WTC11 (cell line): ENCODE results near the gene NAALAD2. TPM values are rescaled to one million over a fixed set of nuclear protein-coding genes. Genes with fewer than 3 reads are reported as not detected.
A peak's percentile ranks its signal among the peaks of the same experiment; 100 is the strongest.

ENCODE experiments used
- ATAC-seq: fragments of 200-7000 bp; cut with Tn5 transposase; 2 replicates; pipeline ENCODE4 v1.10.0; 2021; ENCODE audit warnings: mild to moderate bottlenecking, moderate library complexity
- CTCF ChIA-PET: fragments of 300-600 bp; sonication (Branson Sonifier 250); formaldehyde crosslinking; loops from one replicate; lab custom pipeline; 2021; ENCODE audit warnings: antibody characterized with exemption; lab: Charles Lee
- POLR2A ChIA-PET: fragments of 350-600 bp; sonication (Branson Sonifier 250); formaldehyde crosslinking; loops from one replicate; lab custom pipeline; 2021; ENCODE audit warnings: antibody characterized with exemption; lab: Charles Lee
- DNase-seq: peaks from one replicate; pipeline ENCODE4 v3.0.0; 2021; ENCODE audit warnings: low spot score
- H3K27ac Mint-ChIP-seq: 2 replicates; pipeline ENCODE4 v1.8.0; 2021; ENCODE audit warnings: mixed read lengths
- H3K27me3 Mint-ChIP-seq: 2 replicates; pipeline ENCODE4 v1.8.0; 2021; ENCODE audit warnings: low read depth, mild to moderate bottlenecking, moderate library complexity, mixed read lengths
- H3K36me3 Mint-ChIP-seq: 2 replicates; pipeline ENCODE4 v1.8.0; 2021; ENCODE audit warnings: mixed read lengths
- H3K4me1 Mint-ChIP-seq: 2 replicates; pipeline ENCODE4 v1.8.0; 2022; ENCODE audit warnings: mixed read lengths
- H3K4me3 Mint-ChIP-seq: 2 replicates; pipeline ENCODE4 v1.8.0; 2021; ENCODE audit warnings: mild to moderate bottlenecking, moderate library complexity, mixed read lengths
- H3K9me3 Mint-ChIP-seq: 2 replicates; pipeline ENCODE4 v1.8.0; 2021; ENCODE audit warnings: mixed read lengths
- CREM ChIP-seq: sonication (generic); formaldehyde crosslinking; IDR thresholded peaks from 2 replicates; pipeline ENCODE4 v1.8.1; 2022; ENCODE audit warnings: mild to moderate bottlenecking, missing genetic modification reagents, moderate library complexity
- ESRRA ChIP-seq: sonication (generic); formaldehyde crosslinking; IDR thresholded peaks from 2 replicates; pipeline ENCODE4 v1.8.1; 2022; ENCODE audit warnings: mild to moderate bottlenecking, missing genetic modification reagents, borderline replicate concordance
- FOXJ3 ChIP-seq: sonication (generic); formaldehyde crosslinking; IDR thresholded peaks from 2 replicates; pipeline ENCODE4 v1.9.0; 2021; ENCODE audit warnings: missing genetic modification reagents, mild to moderate bottlenecking, borderline replicate concordance
- KAT7 ChIP-seq: sonication (generic); formaldehyde crosslinking; IDR thresholded peaks from 2 replicates; pipeline ENCODE4 v1.8.1; 2023; ENCODE audit warnings: missing genetic modification reagents, mild to moderate bottlenecking, borderline replicate concordance
- MXD4 ChIP-seq: fragments of 250-450 bp; sonication (Bioruptor Pico); IDR thresholded peaks from 2 replicates; pipeline ENCODE4 v1.8.0; 2021; ENCODE audit warnings: mild to moderate bottlenecking, moderate library complexity, borderline replicate concordance
- MYBL2 ChIP-seq: sonication (generic); formaldehyde crosslinking; IDR thresholded peaks from 2 replicates; pipeline ENCODE4 v1.8.1; 2023; ENCODE audit warnings: mild to moderate bottlenecking, moderate library complexity, missing genetic modification reagents
- NFATC4 ChIP-seq: fragments of 250-450 bp; sonication (Bioruptor Pico); IDR thresholded peaks from 2 replicates; pipeline ENCODE4 v1.9.0; 2021; ENCODE audit warnings: mild to moderate bottlenecking
- NR2C2 ChIP-seq: sonication (generic); formaldehyde crosslinking; IDR thresholded peaks from 2 replicates; pipeline ENCODE4 v1.8.0; 2022; ENCODE audit warnings: mild to moderate bottlenecking, missing genetic modification reagents
- NR3C1 ChIP-seq: sonication (generic); formaldehyde crosslinking; conservative IDR thresholded peaks from 2 replicates; pipeline ENCODE4 v1.8.1; 2023; ENCODE audit warnings: low read depth, mild to moderate bottlenecking, missing genetic modification reagents
- ZBTB21 ChIP-seq: sonication (generic); formaldehyde crosslinking; IDR thresholded peaks from 2 replicates; pipeline ENCODE4 v1.8.1; 2023; ENCODE audit warnings: mild to moderate bottlenecking, missing genetic modification reagents, borderline replicate concordance
- ZNF121 ChIP-seq: sonication (generic); formaldehyde crosslinking; IDR thresholded peaks from 2 replicates; pipeline ENCODE4 v1.8.0; 2023; ENCODE audit warnings: missing genetic modification reagents
- total RNA-seq: library from RNA; stranded (reverse); gene quantifications from 3 replicates; pipeline ENCODE4 v1.2.3, GENCODE V29; 2021
- TF ChIP-seq, protein P1 (sequence below): fragments of 250-450 bp; sonication (Bioruptor Pico); IDR thresholded peaks from 2 replicates; pipeline ENCODE4 v1.9.0; 2021; ENCODE audit warnings: mild to moderate bottlenecking, borderline replicate concordance
- TF ChIP-seq, protein P2 (sequence below): sonication (generic); formaldehyde crosslinking; IDR thresholded peaks from 2 replicates; pipeline ENCODE4 v1.8.1; 2022; ENCODE audit warnings: low read depth, missing genetic modification reagents, borderline replicate concordance
- TF ChIP-seq, protein P3 (sequence below): sonication (generic); formaldehyde crosslinking; IDR thresholded peaks from 2 replicates; pipeline ENCODE4 v1.8.0; 2022; ENCODE audit warnings: mild to moderate bottlenecking, missing genetic modification reagents
- TF ChIP-seq, protein P4 (sequence below): sonication (generic); formaldehyde crosslinking; IDR thresholded peaks from 2 replicates; pipeline ENCODE4 v1.8.1; 2023; ENCODE audit warnings: mild to moderate bottlenecking, missing genetic modification reagents, moderate library complexity

NAALAD2 gene
- total RNA-seq, 1 experiment from 2014 or later: 3.7 TPM

DNA sequence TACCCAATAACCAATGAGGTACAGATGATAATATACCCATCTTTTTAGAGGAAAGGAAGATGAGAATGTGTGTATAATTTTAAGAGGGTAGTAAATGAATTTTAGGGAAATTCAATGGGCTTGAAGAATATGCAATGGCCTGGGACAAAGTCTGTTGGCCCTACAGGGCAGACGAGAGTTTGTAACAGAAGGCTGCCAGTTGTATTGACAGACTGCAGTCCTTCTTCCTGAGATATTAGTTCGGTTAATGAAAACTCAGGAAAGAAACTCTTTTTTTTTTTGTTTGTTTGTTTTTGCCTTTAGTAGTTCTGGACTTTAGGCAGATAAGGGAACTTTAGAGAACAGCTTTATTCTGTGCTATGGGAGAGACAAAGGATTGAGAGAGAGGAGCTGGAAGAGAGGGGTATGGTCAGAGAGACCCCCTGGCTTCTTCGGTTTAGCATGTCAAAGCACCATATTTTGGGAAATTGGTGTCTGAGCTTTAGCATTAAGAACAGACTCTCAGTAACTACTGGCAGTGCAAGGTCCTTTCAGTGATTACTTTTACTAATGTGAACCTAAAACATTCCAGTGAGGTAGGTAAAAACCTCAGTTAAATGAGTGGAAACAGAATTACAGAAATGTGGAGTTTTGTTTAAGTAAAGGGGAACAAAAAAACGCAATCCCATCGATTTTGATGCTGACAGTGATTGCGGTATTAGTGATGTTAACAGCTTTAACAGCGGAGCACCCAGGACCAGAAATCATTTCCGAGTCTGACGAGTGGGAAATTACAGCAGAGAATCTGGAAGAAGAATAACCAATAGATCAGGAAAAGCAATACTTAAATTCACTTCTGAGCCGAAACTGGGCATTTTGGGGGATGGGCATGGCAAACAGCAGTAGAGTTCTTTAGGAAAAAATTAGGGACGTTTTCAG lies 644 bp upstream of the NAALAD2 start (continued):
- no peak for TF ChIP-seq FOXJ3 (CRISPR knock-in tag)
- TF ChIP-seq CREM (CRISPR knock-in tag): no peak
- no peak for TF ChIP-seq MYBL2 (CRISPR knock-in tag)
- TF ChIP-seq, protein P1, sequence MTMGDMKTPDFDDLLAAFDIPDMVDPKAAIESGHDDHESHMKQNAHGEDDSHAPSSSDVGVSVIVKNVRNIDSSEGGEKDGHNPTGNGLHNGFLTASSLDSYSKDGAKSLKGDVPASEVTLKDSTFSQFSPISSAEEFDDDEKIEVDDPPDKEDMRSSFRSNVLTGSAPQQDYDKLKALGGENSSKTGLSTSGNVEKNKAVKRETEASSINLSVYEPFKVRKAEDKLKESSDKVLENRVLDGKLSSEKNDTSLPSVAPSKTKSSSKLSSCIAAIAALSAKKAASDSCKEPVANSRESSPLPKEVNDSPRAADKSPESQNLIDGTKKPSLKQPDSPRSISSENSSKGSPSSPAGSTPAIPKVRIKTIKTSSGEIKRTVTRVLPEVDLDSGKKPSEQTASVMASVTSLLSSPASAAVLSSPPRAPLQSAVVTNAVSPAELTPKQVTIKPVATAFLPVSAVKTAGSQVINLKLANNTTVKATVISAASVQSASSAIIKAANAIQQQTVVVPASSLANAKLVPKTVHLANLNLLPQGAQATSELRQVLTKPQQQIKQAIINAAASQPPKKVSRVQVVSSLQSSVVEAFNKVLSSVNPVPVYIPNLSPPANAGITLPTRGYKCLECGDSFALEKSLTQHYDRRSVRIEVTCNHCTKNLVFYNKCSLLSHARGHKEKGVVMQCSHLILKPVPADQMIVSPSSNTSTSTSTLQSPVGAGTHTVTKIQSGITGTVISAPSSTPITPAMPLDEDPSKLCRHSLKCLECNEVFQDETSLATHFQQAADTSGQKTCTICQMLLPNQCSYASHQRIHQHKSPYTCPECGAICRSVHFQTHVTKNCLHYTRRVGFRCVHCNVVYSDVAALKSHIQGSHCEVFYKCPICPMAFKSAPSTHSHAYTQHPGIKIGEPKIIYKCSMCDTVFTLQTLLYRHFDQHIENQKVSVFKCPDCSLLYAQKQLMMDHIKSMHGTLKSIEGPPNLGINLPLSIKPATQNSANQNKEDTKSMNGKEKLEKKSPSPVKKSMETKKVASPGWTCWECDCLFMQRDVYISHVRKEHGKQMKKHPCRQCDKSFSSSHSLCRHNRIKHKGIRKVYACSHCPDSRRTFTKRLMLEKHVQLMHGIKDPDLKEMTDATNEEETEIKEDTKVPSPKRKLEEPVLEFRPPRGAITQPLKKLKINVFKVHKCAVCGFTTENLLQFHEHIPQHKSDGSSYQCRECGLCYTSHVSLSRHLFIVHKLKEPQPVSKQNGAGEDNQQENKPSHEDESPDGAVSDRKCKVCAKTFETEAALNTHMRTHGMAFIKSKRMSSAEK (CRISPR knock-in tag): no peak
- TF ChIP-seq NR2C2: no peak

DNA sequence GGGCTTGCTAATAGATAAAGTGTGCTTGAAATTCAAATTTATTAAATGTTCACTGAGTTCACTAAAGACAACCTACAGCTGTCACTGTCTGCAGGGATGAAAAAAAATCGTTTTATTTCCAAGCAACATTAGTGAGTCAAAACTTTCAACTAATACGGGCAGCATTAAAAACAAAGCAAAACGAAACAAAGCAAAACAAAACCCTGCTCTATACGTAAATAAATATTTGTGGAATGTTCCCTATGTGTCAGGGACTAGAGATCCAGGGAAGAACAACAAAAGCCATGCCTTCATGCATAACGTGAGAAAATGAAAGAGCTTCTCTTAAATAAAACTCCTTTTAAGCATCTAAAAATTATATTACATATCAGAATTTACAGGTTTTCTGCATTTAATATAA lies 553 bp downstream of the NAALAD2 start:
- no peaks in the 10 kb centered on the region for H3K36me3 Mint-ChIP-seq
- DNase-seq: no peak
- H3K27ac Mint-ChIP-seq: peak overlapping the region; percentile 30; the same call in 1 of the 2 replicates
- no peaks in the 10 kb centered on the region for H3K9me3 Mint-ChIP-seq
- POLR2A ChIA-PET: no interaction called here
- no peak for ATAC-seq
- peak overlapping the region; percentile 79 for H3K4me3 Mint-ChIP-seq
- TF ChIP-seq, protein P2, sequence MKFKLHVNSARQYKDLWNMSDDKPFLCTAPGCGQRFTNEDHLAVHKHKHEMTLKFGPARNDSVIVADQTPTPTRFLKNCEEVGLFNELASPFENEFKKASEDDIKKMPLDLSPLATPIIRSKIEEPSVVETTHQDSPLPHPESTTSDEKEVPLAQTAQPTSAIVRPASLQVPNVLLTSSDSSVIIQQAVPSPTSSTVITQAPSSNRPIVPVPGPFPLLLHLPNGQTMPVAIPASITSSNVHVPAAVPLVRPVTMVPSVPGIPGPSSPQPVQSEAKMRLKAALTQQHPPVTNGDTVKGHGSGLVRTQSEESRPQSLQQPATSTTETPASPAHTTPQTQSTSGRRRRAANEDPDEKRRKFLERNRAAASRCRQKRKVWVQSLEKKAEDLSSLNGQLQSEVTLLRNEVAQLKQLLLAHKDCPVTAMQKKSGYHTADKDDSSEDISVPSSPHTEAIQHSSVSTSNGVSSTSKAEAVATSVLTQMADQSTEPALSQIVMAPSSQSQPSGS (CRISPR knock-in tag): no peak
- TF ChIP-seq ZNF121 (CRISPR knock-in tag) (no peak), NR3C1 (CRISPR knock-in tag) (no peak), ZBTB21 (CRISPR knock-in tag) (no peak), NFATC4 (CRISPR knock-in tag) (no peak), MXD4 (CRISPR knock-in tag) (no peak), ESRRA (CRISPR knock-in tag) (no peak), KAT7 (CRISPR knock-in tag) (no peak), FOXJ3 (CRISPR knock-in tag) (no peak)
- TF ChIP-seq, protein P3, sequence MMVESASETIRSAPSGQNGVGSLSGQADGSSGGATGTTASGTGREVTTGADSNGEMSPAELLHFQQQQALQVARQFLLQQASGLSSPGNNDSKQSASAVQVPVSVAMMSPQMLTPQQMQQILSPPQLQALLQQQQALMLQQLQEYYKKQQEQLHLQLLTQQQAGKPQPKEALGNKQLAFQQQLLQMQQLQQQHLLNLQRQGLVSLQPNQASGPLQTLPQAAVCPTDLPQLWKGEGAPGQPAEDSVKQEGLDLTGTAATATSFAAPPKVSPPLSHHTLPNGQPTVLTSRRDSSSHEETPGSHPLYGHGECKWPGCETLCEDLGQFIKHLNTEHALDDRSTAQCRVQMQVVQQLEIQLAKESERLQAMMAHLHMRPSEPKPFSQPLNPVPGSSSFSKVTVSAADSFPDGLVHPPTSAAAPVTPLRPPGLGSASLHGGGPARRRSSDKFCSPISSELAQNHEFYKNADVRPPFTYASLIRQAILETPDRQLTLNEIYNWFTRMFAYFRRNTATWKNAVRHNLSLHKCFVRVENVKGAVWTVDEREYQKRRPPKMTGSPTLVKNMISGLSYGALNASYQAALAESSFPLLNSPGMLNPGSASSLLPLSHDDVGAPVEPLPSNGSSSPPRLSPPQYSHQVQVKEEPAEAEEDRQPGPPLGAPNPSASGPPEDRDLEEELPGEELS: no peak
- TF ChIP-seq, protein P4, sequence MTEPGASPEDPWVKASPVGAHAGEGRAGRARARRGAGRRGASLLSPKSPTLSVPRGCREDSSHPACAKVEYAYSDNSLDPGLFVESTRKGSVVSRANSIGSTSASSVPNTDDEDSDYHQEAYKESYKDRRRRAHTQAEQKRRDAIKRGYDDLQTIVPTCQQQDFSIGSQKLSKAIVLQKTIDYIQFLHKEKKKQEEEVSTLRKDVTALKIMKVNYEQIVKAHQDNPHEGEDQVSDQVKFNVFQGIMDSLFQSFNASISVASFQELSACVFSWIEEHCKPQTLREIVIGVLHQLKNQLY (CRISPR knock-in tag): no peak
- CTCF ChIA-PET: interaction anchor here (0.5 kb wide), 1 partner anchor 12 kb away, joined by 3 read pairs; no protein-coding TSS in a partner anchor
- H3K27me3 Mint-ChIP-seq: peaks cover 4% of the 10 kb centered on the region; the same call in 1 of the 2 replicates
- H3K4me1 Mint-ChIP-seq: peaks cover 43% of the 10 kb centered on the region
